Measurements from ENCODE around the gene TMEM138.

DNA sequence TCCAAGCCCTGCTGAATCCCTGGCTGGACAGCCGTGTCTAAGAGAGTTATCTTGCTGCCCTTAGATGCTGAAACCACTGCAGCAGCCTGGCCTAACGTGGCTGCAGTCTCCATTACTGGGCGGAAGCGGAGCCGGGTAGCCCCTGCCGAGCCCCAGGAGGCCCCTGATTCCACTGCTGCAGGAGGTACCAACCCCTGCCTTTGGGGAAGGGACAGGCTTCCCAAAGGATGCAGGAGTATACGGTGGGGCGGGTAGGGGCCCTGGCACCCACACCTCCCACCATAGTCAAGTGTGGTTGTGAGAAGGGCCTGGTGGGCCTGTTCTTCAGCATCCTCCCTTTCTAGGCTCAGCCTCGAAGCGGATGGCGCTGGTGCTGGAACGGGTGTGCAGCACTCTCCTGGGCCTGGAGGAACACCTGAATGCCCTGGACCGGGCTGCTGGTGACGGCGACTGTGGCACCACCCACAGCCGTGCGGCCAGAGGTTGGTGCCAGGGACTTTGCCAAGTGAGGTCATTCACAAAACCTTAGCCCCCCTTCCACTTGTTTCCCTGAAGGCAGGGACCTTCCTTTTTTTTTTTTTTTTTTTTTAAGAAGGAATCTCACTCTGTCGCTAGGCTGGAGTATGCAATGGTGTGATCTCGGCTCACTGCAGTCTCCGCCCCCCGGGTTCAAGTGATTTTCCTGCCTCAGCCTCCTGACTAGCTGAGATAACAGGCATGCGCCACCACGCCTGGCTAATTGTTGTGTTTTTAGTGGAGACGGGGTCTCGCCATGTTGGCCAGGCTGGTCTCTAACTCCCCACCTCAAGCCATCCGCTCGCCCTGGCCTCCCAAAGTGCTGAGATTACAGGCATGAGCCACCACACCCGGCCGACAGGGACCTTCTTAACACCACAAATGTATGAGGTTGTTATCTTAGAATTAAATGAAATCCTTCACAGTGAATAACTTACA lies 18.1 kb upstream of the TMEM138 start:
- TF ChIP-seq, protein P1, sequence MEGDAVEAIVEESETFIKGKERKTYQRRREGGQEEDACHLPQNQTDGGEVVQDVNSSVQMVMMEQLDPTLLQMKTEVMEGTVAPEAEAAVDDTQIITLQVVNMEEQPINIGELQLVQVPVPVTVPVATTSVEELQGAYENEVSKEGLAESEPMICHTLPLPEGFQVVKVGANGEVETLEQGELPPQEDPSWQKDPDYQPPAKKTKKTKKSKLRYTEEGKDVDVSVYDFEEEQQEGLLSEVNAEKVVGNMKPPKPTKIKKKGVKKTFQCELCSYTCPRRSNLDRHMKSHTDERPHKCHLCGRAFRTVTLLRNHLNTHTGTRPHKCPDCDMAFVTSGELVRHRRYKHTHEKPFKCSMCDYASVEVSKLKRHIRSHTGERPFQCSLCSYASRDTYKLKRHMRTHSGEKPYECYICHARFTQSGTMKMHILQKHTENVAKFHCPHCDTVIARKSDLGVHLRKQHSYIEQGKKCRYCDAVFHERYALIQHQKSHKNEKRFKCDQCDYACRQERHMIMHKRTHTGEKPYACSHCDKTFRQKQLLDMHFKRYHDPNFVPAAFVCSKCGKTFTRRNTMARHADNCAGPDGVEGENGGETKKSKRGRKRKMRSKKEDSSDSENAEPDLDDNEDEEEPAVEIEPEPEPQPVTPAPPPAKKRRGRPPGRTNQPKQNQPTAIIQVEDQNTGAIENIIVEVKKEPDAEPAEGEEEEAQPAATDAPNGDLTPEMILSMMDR (IDR thresholded peaks at IDR 0.05; ENCODE audit: low read depth, low read length, poor library complexity, severe bottlenecking) = no peak
- TF ChIP-seq EZH2phosphoT487 (IDR thresholded peaks at IDR 0.05; ENCODE audit: borderline replicate concordance, low read length) = no peak
